ENCODE results near the gene SP110.

Gene SP110

GRCh38 chr2:230156782-230157699, 62.7 kb downstream of the SP110 start:
- H3K79me2 ChIP-seq (ENCODE audit: insufficient read depth, low read length), result no peaks in the 10 kb centered on the region
- no peak for ATAC-seq (ENCODE audit: insufficient read depth, low read depth)
- TF ChIP-seq EZH2 (IDR thresholded peaks at IDR 0.05; ENCODE audit: borderline replicate concordance, low read depth, low read length, severe bottlenecking) (no peak), CTCF (IDR thresholded peaks at IDR 0.05; ENCODE audit: borderline replicate concordance, extremely low read depth, low read length, poor library complexity, severe bottlenecking) (no peak)

GRCh38 chr2:230155359-230155758, 64.4 kb downstream of the SP110 start:
- Histone ChIP-seq H3K9me3 (ENCODE audit: insufficient read depth, low read length, severe bottlenecking) (no peaks in the 10 kb centered on the region), H3K27me3 (ENCODE audit: insufficient read depth, low read length, poor library complexity) (no peaks in the 10 kb centered on the region), H4K20me1 (ENCODE audit: insufficient read depth, low read length) (no peaks in the 10 kb centered on the region), H3K4me1 (ENCODE audit: insufficient read depth, low read length) (no peaks in the 10 kb centered on the region), H3K36me3 (ENCODE audit: insufficient read depth, low read length) (no peaks in the 10 kb centered on the region), H3K79me2 (ENCODE audit: insufficient read depth, low read length) (no peaks in the 10 kb centered on the region), H3K4me3 (ENCODE audit: low read depth in 1 of 2, low read length in 2 of 2) (no peak overlapping the region), H3K4me2 (ENCODE audit: insufficient read depth, low read length) (no peak overlapping the region), H3K27ac (ENCODE audit: low read length) (no peak overlapping the region), H2AFZ (ENCODE audit: low read depth, low read length) (no peak overlapping the region), H3K9ac (ENCODE audit: low read depth, low read length) (no peak overlapping the region)
- no peak for TF ChIP-seq EZH2 (IDR thresholded peaks at IDR 0.05; ENCODE audit: borderline replicate concordance, low read depth, low read length, severe bottlenecking)
- no peak for TF ChIP-seq CTCF (IDR thresholded peaks at IDR 0.05; ENCODE audit: borderline replicate concordance, extremely low read depth, low read length, poor library complexity, severe bottlenecking)
- ATAC-seq (ENCODE audit: insufficient read depth, low read depth) (0 out of 3 replicates have a peak, but pooled peaks have one; percentile 42), DNase-seq (no peak)

More at GRCh38 chr2:230156782-230157699, 62.7 kb downstream of the SP110 start:
- no peaks in the 10 kb centered on the region for H3K9me3 ChIP-seq (ENCODE audit: insufficient read depth, low read length, severe bottlenecking)
- no peaks in the 10 kb centered on the region for H3K27me3 ChIP-seq (ENCODE audit: insufficient read depth, low read length, poor library complexity)
- no peak for DNase-seq
- no peak overlapping the region for H3K27ac ChIP-seq (ENCODE audit: low read length)
- no peak overlapping the region for H3K9ac ChIP-seq (ENCODE audit: low read depth, low read length)
- H2AFZ ChIP-seq (ENCODE audit: low read depth, low read length), result no peak overlapping the region
- H3K4me1 ChIP-seq (ENCODE audit: insufficient read depth, low read length), result no peaks in the 10 kb centered on the region
- H4K20me1 ChIP-seq (ENCODE audit: insufficient read depth, low read length), result no peaks in the 10 kb centered on the region
- no peak overlapping the region for H3K4me2 ChIP-seq (ENCODE audit: insufficient read depth, low read length)
- no peaks in the 10 kb centered on the region for H3K36me3 ChIP-seq (ENCODE audit: insufficient read depth, low read length)
- no peak overlapping the region for H3K4me3 ChIP-seq (ENCODE audit: low read depth in 1 of 2, low read length in 2 of 2)

- no peak overlapping the region for H3K4me3 ChIP-seq (ENCODE audit: low read depth in 1 of 2, low read length in 2 of 2)
- H2AFZ ChIP-seq (ENCODE audit: low read depth, low read length), result no peak overlapping the region
- H3K27ac ChIP-seq (ENCODE audit: low read length), result no peak overlapping the region
- no peaks in the 10 kb centered on the region for H3K4me1 ChIP-seq (ENCODE audit: insufficient read depth, low read length)
- no peaks in the 10 kb centered on the region for H3K36me3 ChIP-seq (ENCODE audit: insufficient read depth, low read length)
- no peaks in the 10 kb centered on the region for H3K9me3 ChIP-seq (ENCODE audit: insufficient read depth, low read length, severe bottlenecking)
- no peaks in the 10 kb centered on the region for H3K79me2 ChIP-seq (ENCODE audit: insufficient read depth, low read length)
- H4K20me1 ChIP-seq (ENCODE audit: insufficient read depth, low read length), result no peaks in the 10 kb centered on the region
- no peak overlapping the region for H3K4me2 ChIP-seq (ENCODE audit: insufficient read depth, low read length)
- no peak overlapping the region for H3K9ac ChIP-seq (ENCODE audit: low read depth, low read length)
- H3K27me3 ChIP-seq (ENCODE audit: insufficient read depth, low read length, poor library complexity), result no peaks in the 10 kb centered on the region
- no peak for TF ChIP-seq EZH2 (IDR thresholded peaks at IDR 0.05; ENCODE audit: borderline replicate concordance, low read depth, low read length, severe bottlenecking)
- DNase-seq, result no peak
- no peak for ATAC-seq (ENCODE audit: insufficient read depth, low read depth)
These were observed 66.3 kb downstream of the SP110 start for GRCh38 chr2:230153390-230153976.

GRCh38 chr2:230152334-230152733, 67.5 kb downstream of the SP110 start:
- no peak for TF ChIP-seq EZH2 (IDR thresholded peaks at IDR 0.05; ENCODE audit: borderline replicate concordance, low read depth, low read length, severe bottlenecking)
- no peak for TF ChIP-seq CTCF (IDR thresholded peaks at IDR 0.05; ENCODE audit: borderline replicate concordance, extremely low read depth, low read length, poor library complexity, severe bottlenecking)
- Histone ChIP-seq H3K4me3 (ENCODE audit: low read depth in 1 of 2, low read length in 2 of 2) (no peak overlapping the region), H3K27ac (ENCODE audit: low read length) (no peak overlapping the region), H3K36me3 (ENCODE audit: insufficient read depth, low read length) (no peaks in the 10 kb centered on the region), H3K79me2 (ENCODE audit: insufficient read depth, low read length) (no peaks in the 10 kb centered on the region), H2AFZ (ENCODE audit: low read depth, low read length) (no peak overlapping the region), H3K4me2 (ENCODE audit: insufficient read depth, low read length) (no peak overlapping the region), H3K9ac (ENCODE audit: low read depth, low read length) (no peak overlapping the region), H4K20me1 (ENCODE audit: insufficient read depth, low read length) (no peaks in the 10 kb centered on the region), H3K4me1 (ENCODE audit: insufficient read depth, low read length) (peaks cover 4% of the 10 kb centered on the region; the same call in 1 of the 2 replicates), H3K9me3 (ENCODE audit: insufficient read depth, low read length, severe bottlenecking) (no peaks in the 10 kb centered on the region), H3K27me3 (ENCODE audit: insufficient read depth, low read length, poor library complexity) (no peaks in the 10 kb centered on the region)
- ATAC-seq (ENCODE audit: insufficient read depth, low read depth) (no peak), DNase-seq (no peak)
